GM18858 (cell line): ENCODE results near the gene CACNA1A.
"Not testable (repeated sequence)": the region's sequence is repeated elsewhere in the genome, so short reads cannot be mapped to it uniquely, and the experiment has no call there.

ENCODE experiments used
- ATAC-seq: cut with Tn5 transposase; IDR thresholded peaks from one replicate; pipeline ENCODE4 v1.9.1; 2021; ENCODE audit not compliant: unreplicated experiment

CACNA1A gene

GRCh38 chr19:13169769-13170168 lies 336.5 kb downstream of the CACNA1A start:
- ATAC-seq = no peak

GRCh38 chr19:13166151-13166550 lies 340.1 kb downstream of the CACNA1A start:
- not testable (repeated sequence) for ATAC-seq

GRCh38 chr19:13165162-13165997 lies 340.9 kb downstream of the CACNA1A start:
- no peak for ATAC-seq

- ATAC-seq = no peak
These were observed 341.7 kb downstream of the CACNA1A start for GRCh38 chr19:13164343-13165161.

GRCh38 chr19:13163609-13164342 lies 342.5 kb downstream of the CACNA1A start:
- no peak for ATAC-seq

- no peak for ATAC-seq
These were observed 343.3 kb downstream of the CACNA1A start for GRCh38 chr19:13162724-13163608.

GRCh38 chr19:13160557-13160956 lies 345.7 kb downstream of the CACNA1A start:
- ATAC-seq = no peak

GRCh38 chr19:13159713-13160112 lies 346.6 kb downstream of the CACNA1A start:
- no peak for ATAC-seq
